CD14-positive monocyte (primary cell): ENCODE measurements around the gene LAT. TPM values are rescaled to one million over a fixed set of nuclear protein-coding genes. Genes with fewer than 3 reads are reported as not detected.
A peak's percentile ranks its signal among the peaks of the same experiment; 100 is the strongest.

Experiments used
- DNase-seq, 3 donors: peaks; one replicate each; pipeline ENCODE4 v3.0.0-alpha.2; 2011 to 2022
- H2AFZ ChIP-seq: 2 replicates; pipeline ENCODE4 v1.6.0; 2012; ENCODE audit warnings: mild to moderate bottlenecking, low read depth, low read length, inconsistent platforms; ENCODE audit not compliant: insufficient read depth, poor library complexity, severe bottlenecking
- H3K27ac ChIP-seq, 2 donors: 1 replicate in 1 of 2; 2 replicates in 1 of 2; pipeline ENCODE4 v1.5.1; 2012 to 2013; ENCODE audit warnings: low read length in 2 of 2, control low read depth in 1 of 2, inconsistent platforms in 1 of 2, low read depth in 1 of 2, mild to moderate bottlenecking in 1 of 2
- H3K27me3 ChIP-seq, 2 donors: one replicate each; pipeline versions ENCODE4 v1.6.0 to v1.6.1; 2011 to 2013; ENCODE audit warnings: low read length in 2 of 2; ENCODE audit not compliant: control insufficient read depth in 2 of 2, insufficient read depth in 2 of 2
- H3K36me3 ChIP-seq, 2 donors: replicated peaks in 1 of 2; 1 replicate in 1 of 2; 2 replicates in 1 of 2; pipeline versions ENCODE4 v1.5.1 to v1.6.1; 2012 to 2013; ENCODE audit warnings: low read length in 2 of 2, control low read depth in 1 of 2, inconsistent platforms in 1 of 2, mild to moderate bottlenecking in 1 of 2; ENCODE audit not compliant: insufficient read depth in 2 of 2, control insufficient read depth in 1 of 2
- H3K4me1 ChIP-seq, 2 donors: 1 replicate in 1 of 2; 2 replicates in 1 of 2; pipeline versions ENCODE4 v1.5.1 to v1.6.1; 2012 to 2013; ENCODE audit warnings: low read length in 2 of 2, control low read depth in 1 of 2, inconsistent platforms in 1 of 2, mild to moderate bottlenecking in 1 of 2, moderate library complexity in 1 of 2; ENCODE audit not compliant: insufficient read depth in 2 of 2, control insufficient read depth in 1 of 2
- H3K4me2 ChIP-seq: replicated peaks from 2 replicates; pipeline ENCODE3; 2012; ENCODE audit warnings: low read length, moderate library complexity, mild to moderate bottlenecking; ENCODE audit not compliant: poor library complexity, severe bottlenecking; ENCODE audit errors: extremely low read depth
- H3K4me3 ChIP-seq, 3 experiments: fragments of 200-600 bp in 1 of 3; sonication (generic) in 1 of 3; replicated peaks in 1 of 3; 1 replicate in 2 of 3; 2 replicates in 1 of 3; pipeline ENCODE4 v1.5.1; 2011 to 2013; ENCODE audit warnings: low read length in 3 of 3, mild to moderate bottlenecking in 3 of 3, control low read depth in 2 of 3, low read depth in 2 of 3, inconsistent platforms in 1 of 3, moderate library complexity in 1 of 3
- H3K79me2 ChIP-seq: 2 replicates; pipeline ENCODE4 v1.6.0; 2012; ENCODE audit warnings: mild to moderate bottlenecking, control low read depth, inconsistent platforms, low read length, moderate library complexity; ENCODE audit not compliant: insufficient read depth
- H3K9ac ChIP-seq: 2 replicates; pipeline ENCODE4 v1.6.0; 2017; ENCODE audit warnings: low read length, mild to moderate bottlenecking; ENCODE audit not compliant: insufficient read depth, poor library complexity, severe bottlenecking
- H3K9me3 ChIP-seq, 2 donors: replicated peaks in 1 of 2; 1 replicate in 1 of 2; 2 replicates in 1 of 2; pipeline versions ENCODE4 v1.5.1 to v1.6.1; 2012 to 2013; ENCODE audit warnings: low read length in 2 of 2, control low read depth in 1 of 2; ENCODE audit not compliant: control insufficient read depth in 1 of 2, insufficient read depth in 1 of 2
- H4K20me1 ChIP-seq: 2 replicates; pipeline ENCODE4 v1.6.0; 2012; ENCODE audit warnings: mild to moderate bottlenecking, low read length, control low read depth, moderate library complexity; ENCODE audit not compliant: insufficient read depth
- H3K27ac Mint-ChIP-seq, 7 donors: one replicate each; pipeline ENCODE4 v1.8.0; 2020; ENCODE audit warnings: mild to moderate bottlenecking in 7 of 7, mixed read lengths in 7 of 7, moderate library complexity in 6 of 7, inconsistent platforms in 2 of 7
- H3K27me3 Mint-ChIP-seq, 3 donors: one replicate each; pipeline ENCODE4 v1.8.0; 2021 to 2022; ENCODE audit warnings: low read depth in 3 of 3, mild to moderate bottlenecking in 3 of 3, mixed read lengths in 3 of 3, moderate library complexity in 3 of 3, inconsistent platforms in 1 of 3
- H3K36me3 Mint-ChIP-seq, 2 donors: one replicate each; pipeline ENCODE4 v1.8.0; 2020; ENCODE audit warnings: mixed read lengths in 2 of 2, inconsistent platforms in 1 of 2, mild to moderate bottlenecking in 1 of 2
- H3K4me1 Mint-ChIP-seq: one replicate; pipeline ENCODE4 v1.8.0; 2020; ENCODE audit warnings: mild to moderate bottlenecking, mixed read lengths
- H3K4me3 Mint-ChIP-seq, 2 donors: one replicate each; pipeline ENCODE4 v1.8.0; 2020; ENCODE audit warnings: mild to moderate bottlenecking in 2 of 2, mixed read lengths in 2 of 2, moderate library complexity in 1 of 2
- H3K9me3 Mint-ChIP-seq, 7 donors: one replicate each; pipeline ENCODE4 v1.8.0; 2020 to 2022; ENCODE audit warnings: mixed read lengths in 7 of 7, mild to moderate bottlenecking in 6 of 7, moderate library complexity in 6 of 7, inconsistent platforms in 2 of 7
- CTCF ChIP-seq: fragments of 200-600 bp; IDR thresholded peaks from one replicate; pipeline ENCODE4 v1.8.0; 2022; ENCODE audit warnings: antibody characterized with exemption, mild to moderate bottlenecking
- WGBS: methylation state at CpG from one replicate; pipeline ENCODE4 v1.1.5; 2013; ENCODE audit warnings: missing lambda C conversion rate; ENCODE audit not compliant: insufficient coverage; 5-methylcytosine and 5-hydroxymethylcytosine counted together
- intact Hi-C, 2 donors: fragments of 100-400 bp; cut with micrococcal nuclease; formaldehyde crosslinking; loops; one replicate each; pipeline versions ENCODE4 v1.15.0 to v1.15.1; 2023
- polyA plus RNA-seq, 3 donors: library from polyadenylated mRNA; depleted of rRNA in 1 of 3; unstranded in 2 of 3; stranded (reverse) in 1 of 3; fragments of 300-500 nt in 2 of 3; fragments of >200 nt in 1 of 3; fragmentation: Illumina TruSeq in 2 of 3; gene quantifications; 1 replicate in 2 of 3; 2 replicates in 1 of 3; pipeline ENCODE4 v1.2.3, GENCODE V29; 2012 to 2021

The LAT gene
- polyA plus RNA-seq, 3 donors: 1.5 to 25.2 (median 1.9) TPM

GRCh38 chr16:29011851-29012250, 27.0 kb downstream of the LAT start:
- intact Hi-C loops: no loop called here
- Histone ChIP-seq H3K4me1 (peaks cover 73 to 85% of the 10 kb centered on the region in 2 donors), H3K4me2 (no peak overlapping the region), H3K9me3 (peaks cover 0 to 2% of the 10 kb centered on the region in 2 donors), H3K79me2 (no peaks in the 10 kb centered on the region), H3K27me3 (no peaks in the 10 kb centered on the region), H3K27ac (peak overlapping the region; percentile 80 to 93), H2AFZ (peak overlapping the region; percentile 51), H4K20me1 (no peaks in the 10 kb centered on the region), H3K36me3 (no peaks in the 10 kb centered on the region), H3K4me3 (no peak overlapping the region), H3K9ac (no peak overlapping the region)
- Mint-ChIP-seq H3K27me3 (peaks cover 2 to 10% (median 2%) of the 10 kb centered on the region in 3 donors), H3K9me3 (peaks cover 0 to 11% (median 8%) of the 10 kb centered on the region in 7 donors), H3K4me1 (peaks cover 67% of the 10 kb centered on the region), H3K36me3 (peaks cover 3 to 7% of the 10 kb centered on the region in 2 donors), H3K4me3 (no peak overlapping the region), H3K27ac (peak overlapping the region in 5 of 7 donors; percentile 43 to 94 (median 93))
- no peak for TF ChIP-seq CTCF
- no peak for DNase-seq
- WGBS: 100% methylated on average over 2 of the region's 4 CpGs

GRCh38 chr16:29012913-29013553, 28.2 kb downstream of the LAT start:
- peak overlapping the region in 1 of 3 experiments; percentile 37 for H3K4me3 ChIP-seq
- no peaks in the 10 kb centered on the region for H4K20me1 ChIP-seq
- Mint-ChIP-seq H3K4me3 (peak overlapping the region in 1 of 2 donors; percentile 56), H3K27me3 (peaks cover 2 to 10% (median 2%) of the 10 kb centered on the region in 3 donors), H3K4me1 (peaks cover 57% of the 10 kb centered on the region), H3K9me3 (peaks cover 0 to 11% (median 7%) of the 10 kb centered on the region in 7 donors), H3K36me3 (peaks cover 3 to 7% of the 10 kb centered on the region in 2 donors), H3K27ac (peak overlapping the region; percentile 85 to 96 (median 94))
- 9% methylated on average over 4 of the region's 9 CpGs for WGBS
- H3K36me3 ChIP-seq: no peaks in the 10 kb centered on the region
- no peaks in the 10 kb centered on the region for H3K27me3 ChIP-seq
- H3K4me1 ChIP-seq: peaks cover 66 to 74% of the 10 kb centered on the region in 2 donors
- peak overlapping the region; percentile 39 for H3K4me2 ChIP-seq
- TF ChIP-seq CTCF: no peak
- intact Hi-C loops: no loop called here
- H3K79me2 ChIP-seq: no peaks in the 10 kb centered on the region
- DNase-seq: peak; percentile 60 to 87 (median 81)
- H3K27ac ChIP-seq: peak overlapping the region; percentile 88 to 93
- no peak overlapping the region for H2AFZ ChIP-seq
- peaks cover 0 to 2% of the 10 kb centered on the region in 2 donors for H3K9me3 ChIP-seq
- H3K9ac ChIP-seq: peak overlapping the region; percentile 66
